Fibroblast of lung (primary cell): ENCODE results near the gene MEIOB. TPM values are rescaled to one million over a fixed set of nuclear protein-coding genes. Genes with fewer than 3 reads are reported as not detected.

Experiments used
- DNase-seq, 2 donors: peaks; one replicate each; pipeline versions ENCODE4 v3.0.0 to v3.0.0-alpha.2; 2010; ENCODE audit warnings: low read depth in 2 of 2
- H2AFZ ChIP-seq: 2 replicates; pipeline ENCODE4 v1.5.1; 2012; ENCODE audit warnings: low read length, control low read depth, inconsistent platforms
- H3K27ac ChIP-seq: 2 replicates; pipeline ENCODE4 v1.5.1; 2011; ENCODE audit warnings: low read length, control low read depth; ENCODE audit not compliant: insufficient read depth
- H3K27me3 ChIP-seq: 2 replicates; pipeline ENCODE4 v1.5.1; 2011; ENCODE audit warnings: mild to moderate bottlenecking, low read length; ENCODE audit not compliant: control insufficient read depth, insufficient read depth
- H3K36me3 ChIP-seq: 2 replicates; pipeline ENCODE4 v1.5.1; 2011; ENCODE audit warnings: low read length; ENCODE audit not compliant: control insufficient read depth, insufficient read depth
- H3K4me1 ChIP-seq: 2 replicates; pipeline ENCODE4 v1.5.1; 2011; ENCODE audit warnings: low read length; ENCODE audit not compliant: control insufficient read depth, insufficient read depth; ENCODE audit errors: extremely low read depth
- H3K4me2 ChIP-seq: 2 replicates; pipeline ENCODE4 v1.5.1; 2011; ENCODE audit warnings: low read length, control low read depth; ENCODE audit not compliant: insufficient read depth; ENCODE audit errors: extremely low read depth
- H3K4me3 ChIP-seq, 4 experiments: fragments of 200-600 bp in 1 of 4; sonication (generic) in 1 of 4; replicated peaks in 1 of 4; 2 replicates each; pipeline ENCODE4 v1.5.1; 2011 to 2016; ENCODE audit warnings: low read length in 4 of 4, low read depth in 3 of 4, mild to moderate bottlenecking in 3 of 4, control low read depth in 2 of 4, inconsistent platforms in 1 of 4, mixed read lengths in 1 of 4; ENCODE audit not compliant: insufficient read depth in 1 of 4; ENCODE audit errors: control extremely low read depth in 1 of 4
- H3K79me2 ChIP-seq: 2 replicates; pipeline ENCODE4 v1.5.1; 2012; ENCODE audit warnings: mild to moderate bottlenecking, low read length, inconsistent platforms; ENCODE audit not compliant: control insufficient read depth, insufficient read depth
- H3K9ac ChIP-seq: 2 replicates; pipeline ENCODE4 v1.5.1; 2011; ENCODE audit warnings: mild to moderate bottlenecking, low read length, control low read depth; ENCODE audit not compliant: insufficient read depth
- H3K9me3 ChIP-seq: 2 replicates; pipeline ENCODE4 v1.5.1; 2012; ENCODE audit warnings: low read depth, low read length; ENCODE audit not compliant: control insufficient read depth, insufficient read depth
- H4K20me1 ChIP-seq: 2 replicates; pipeline ENCODE4 v1.5.1; 2011; ENCODE audit warnings: low read length; ENCODE audit not compliant: control insufficient read depth, insufficient read depth; ENCODE audit errors: extremely low read depth
- CTCF ChIP-seq, 2 donors: IDR thresholded peaks in 1 of 2; conservative IDR thresholded peaks in 1 of 2; 1 replicate in 1 of 2; 2 replicates in 1 of 2; pipeline ENCODE4 v1.5.1; 2011 to 2012; ENCODE audit warnings: low read length in 2 of 2, control low read depth in 1 of 2, inconsistent platforms in 1 of 2, low read depth in 1 of 2, mild to moderate bottlenecking in 1 of 2
- EZH2 ChIP-seq: IDR thresholded peaks from 2 replicates; pipeline ENCODE4 v1.5.1; 2012; ENCODE audit warnings: low read length, control low read depth, mild to moderate bottlenecking; ENCODE audit errors: missing control alignments
- polyA plus RNA-seq, 2 donors: library from polyadenylated mRNA; depleted of rRNA in 1 of 2; stranded (reverse) in 1 of 2; unstranded in 1 of 2; fragments of >200 nt; gene quantifications; 2 replicates each; pipeline ENCODE4 v1.2.1, GENCODE V29; 2011 to 2012; ENCODE audit warnings: missing spikeins in 1 of 2
- total RNA-seq: library from RNA; depleted of rRNA; stranded (reverse); fragments of >200 nt; gene quantifications from 2 replicates; pipeline ENCODE4 v1.2.1, GENCODE V29; 2014

MEIOB gene
- total and polyA plus RNA-seq, 2 donors (not counting 1 experiment from before 2014, with no cell fraction given): not detected

- Histone ChIP-seq H4K20me1 (no peaks in the 10 kb centered on the region), H3K27ac (no peak overlapping the region), H3K4me2 (no peak overlapping the region), H3K4me3 (no peak overlapping the region), H3K4me1 (peaks cover 2% of the 10 kb centered on the region), H3K79me2 (peaks cover 29% of the 10 kb centered on the region), H3K9ac (no peak overlapping the region), H3K36me3 (peaks cover 20% of the 10 kb centered on the region), H2AFZ (no peak overlapping the region), H3K27me3 (no peaks in the 10 kb centered on the region), H3K9me3 (no peaks in the 10 kb centered on the region)
- TF ChIP-seq EZH2 (no peak), CTCF (conservative IDR thresholded peaks at IDR 0.05 in 1 of 2, IDR thresholded peaks at IDR 0.05 in 1 of 2; ENCODE audit: low read depth in 1 of 2, low read length in 2 of 2) (no peak)
- DNase-seq: no peak
These were observed 85.0 kb downstream of the MEIOB start for GRCh38 chr16:1787056-1787321.

GRCh38 chr16:1786242-1787055 lies 85.5 kb downstream of the MEIOB start:
- TF ChIP-seq EZH2 (no peak), CTCF (conservative IDR thresholded peaks at IDR 0.05 in 1 of 2, IDR thresholded peaks at IDR 0.05 in 1 of 2; ENCODE audit: low read depth in 1 of 2, low read length in 2 of 2) (no peak)
- no peak overlapping the region for H3K27ac ChIP-seq
- no peak overlapping the region for H3K4me3 ChIP-seq
- H3K36me3 ChIP-seq: peaks cover 20% of the 10 kb centered on the region
- no peaks in the 10 kb centered on the region for H3K9me3 ChIP-seq
- H3K27me3 ChIP-seq: no peaks in the 10 kb centered on the region
- no peak overlapping the region for H2AFZ ChIP-seq
- peaks cover 2% of the 10 kb centered on the region for H3K4me1 ChIP-seq
- no peaks in the 10 kb centered on the region for H4K20me1 ChIP-seq
- peaks cover 29% of the 10 kb centered on the region for H3K79me2 ChIP-seq
- H3K9ac ChIP-seq: no peak overlapping the region
- no peak for DNase-seq
- no peak overlapping the region for H3K4me2 ChIP-seq

- TF ChIP-seq CTCF (conservative IDR thresholded peaks at IDR 0.05 in 1 of 2, IDR thresholded peaks at IDR 0.05 in 1 of 2; ENCODE audit: low read depth in 1 of 2, low read length in 2 of 2) (no peak), EZH2 (no peak)
- Histone ChIP-seq H4K20me1 (no peaks in the 10 kb centered on the region), H3K27ac (no peak overlapping the region), H3K4me2 (no peak overlapping the region), H3K79me2 (peaks cover 31% of the 10 kb centered on the region), H3K4me3 (no peak overlapping the region), H3K9ac (no peak overlapping the region), H3K4me1 (peaks cover 2% of the 10 kb centered on the region), H3K9me3 (no peaks in the 10 kb centered on the region), H2AFZ (no peak overlapping the region), H3K36me3 (peaks cover 17% of the 10 kb centered on the region), H3K27me3 (no peaks in the 10 kb centered on the region)
- no peak for DNase-seq
These were observed 86.2 kb downstream of the MEIOB start for GRCh38 chr16:1785846-1786170.
